G401.6 (cell line): Measurements from ENCODE around the gene BNIP5.

Experiments used
- FAIRE-seq: peaks from 2 replicates; lab custom pipeline; 2012; peaks lifted over from hg19 to GRCh38; lab: Jason Lieb, UNC

The BNIP5 gene

GRCh38 chr6:36336779-36337241 is at the start of gene BNIP5:
TSS of gene BNIP5 (minus strand) at chr6:36336888. CDS start at chr6:36330690, 6,198 bp downstream.
- no peak for FAIRE-seq

- FAIRE-seq = no peak
Observed at GRCh38 chr6:36384095-36384494, 47.4 kb upstream of the BNIP5 start.

- no peak for FAIRE-seq
Observed at GRCh38 chr6:36383606-36384005, 46.9 kb upstream of the BNIP5 start.

- no peak for FAIRE-seq
Observed at GRCh38 chr6:36382976-36383375, 46.3 kb upstream of the BNIP5 start.

- no peak for FAIRE-seq
Observed at GRCh38 chr6:36381502-36382389, 45.1 kb upstream of the BNIP5 start.

- no peak for FAIRE-seq
Observed at GRCh38 chr6:36380166-36380565, 43.5 kb upstream of the BNIP5 start.

- no peak for FAIRE-seq
Observed at GRCh38 chr6:36378936-36379335, 42.2 kb upstream of the BNIP5 start.

GRCh38 chr6:36378243-36378920 is 41.7 kb upstream of the BNIP5 start:
- FAIRE-seq = no peak

GRCh38 chr6:36377594-36377993 is 40.9 kb upstream of the BNIP5 start:
- no peak for FAIRE-seq

- FAIRE-seq = no peak
Observed at GRCh38 chr6:36376742-36377141, 40.1 kb upstream of the BNIP5 start.

- FAIRE-seq = no peak
Observed at GRCh38 chr6:36376183-36376582, 39.5 kb upstream of the BNIP5 start.

- no peak for FAIRE-seq
Observed at GRCh38 chr6:36375644-36376155, 39.0 kb upstream of the BNIP5 start.

- FAIRE-seq = no peak
Observed at GRCh38 chr6:36374972-36375371, 38.3 kb upstream of the BNIP5 start.

GRCh38 chr6:36374194-36374593 is 37.5 kb upstream of the BNIP5 start:
- no peak for FAIRE-seq

- FAIRE-seq = no peak
Observed at GRCh38 chr6:36373368-36374019, 36.8 kb upstream of the BNIP5 start.

GRCh38 chr6:36372088-36372487 is 35.4 kb upstream of the BNIP5 start:
- FAIRE-seq = no peak

GRCh38 chr6:36371211-36371610 is 34.5 kb upstream of the BNIP5 start:
- FAIRE-seq = no peak

GRCh38 chr6:36370638-36371037 is 34.0 kb upstream of the BNIP5 start:
- no peak for FAIRE-seq

- peak; percentile 60 for FAIRE-seq
Observed at GRCh38 chr6:36368921-36369865, 32.5 kb upstream of the BNIP5 start.

GRCh38 chr6:36368421-36368820 is 31.7 kb upstream of the BNIP5 start:
- no peak for FAIRE-seq

- FAIRE-seq = no peak
Observed at GRCh38 chr6:36367743-36368142, 31.1 kb upstream of the BNIP5 start.
